OCI-LY7 (cell line): Measurements from ENCODE around the gene CNKSR2. TPM values are rescaled to one million over a fixed set of nuclear protein-coding genes. Genes with fewer than 3 reads are reported as not detected.
A peak's percentile ranks its signal among the peaks of the same experiment; 100 is the strongest.

Experiments
- BruUV-seq: library from RNA; stranded (reverse); fragments of 400-500 nt; replicated peaks from 2 replicates; lab custom pipeline; 2021; lab: Mats Ljungman, UMichigan
- CTCF ChIA-PET: fragments of 300-600 bp; sonication (Branson Sonifier 250); formaldehyde crosslinking; loops from one replicate; lab custom pipeline; 2022; ENCODE audit warnings: antibody characterized with exemption; ENCODE audit not compliant: unreplicated experiment; lab: Charles Lee
- POLR2A ChIA-PET: fragments of 300-600 bp; sonication (Branson Sonifier 250); formaldehyde crosslinking; loops from one replicate; lab custom pipeline; 2022; ENCODE audit warnings: antibody characterized with exemption; lab: Charles Lee
- DNase-seq: peaks from one replicate; pipeline ENCODE4 v3.0.0-alpha.2; 2015; ENCODE audit warnings: low spot score
- H2AFZ ChIP-seq: fragments of 200-600 bp; sonication (generic), shearing (Covaris generic); 2 replicates; pipeline ENCODE4 v1.6.1; 2014; ENCODE audit warnings: mild to moderate bottlenecking, antibody characterized with exemption, low read length, moderate library complexity
- H3K27ac ChIP-seq: fragments of 200-600 bp; sonication (generic); 2 replicates; pipeline ENCODE4 v1.5.1; 2014; ENCODE audit warnings: mixed run types, low read depth, mild to moderate bottlenecking, moderate library complexity, low read length, inconsistent platforms; ENCODE audit not compliant: poor library complexity, severe bottlenecking
- H3K36me3 ChIP-seq: fragments of 200-600 bp; sonication (generic); 2 replicates; pipeline ENCODE4 v1.6.1; 2014; ENCODE audit warnings: mild to moderate bottlenecking, antibody characterized with exemption, low read length, moderate library complexity, mixed read lengths; ENCODE audit not compliant: insufficient read depth
- H3K4me1 ChIP-seq: fragments of 200-600 bp; sonication (generic); 2 replicates; pipeline ENCODE4 v1.5.1; 2014; ENCODE audit warnings: mild to moderate bottlenecking, low read length; ENCODE audit not compliant: insufficient read depth, poor library complexity, severe bottlenecking
- H3K4me2 ChIP-seq: fragments of 200-600 bp; sonication (generic); 2 replicates; pipeline ENCODE4 v1.6.1; 2014; ENCODE audit warnings: mild to moderate bottlenecking, low read length
- H3K4me3 ChIP-seq: fragments of 200-600 bp; sonication (generic); 2 replicates; pipeline ENCODE4 v1.5.1; 2014; ENCODE audit warnings: mild to moderate bottlenecking, low read depth, low read length; ENCODE audit not compliant: poor library complexity, severe bottlenecking
- H3K79me2 ChIP-seq: fragments of 200-600 bp; sonication (generic); 2 replicates; pipeline ENCODE4 v1.6.1; 2016; ENCODE audit warnings: low read depth, mild to moderate bottlenecking, low read length, moderate library complexity, mixed read lengths; ENCODE audit not compliant: insufficient read depth
- H3K9me2 ChIP-seq: fragments of 200-600 bp; sonication (generic); 2 replicates; pipeline ENCODE4 v1.6.1; 2016; ENCODE audit warnings: mild to moderate bottlenecking, low read length, mixed read lengths; ENCODE audit not compliant: insufficient read depth
- H3K9me3 ChIP-seq: fragments of 200-600 bp; sonication (generic); 2 replicates; pipeline ENCODE4 v1.6.1; 2014; ENCODE audit warnings: mild to moderate bottlenecking, mixed run types, low read length, mixed read lengths
- H4K20me1 ChIP-seq: fragments of 200-600 bp; sonication (generic); 2 replicates; pipeline ENCODE4 v1.6.1; 2014; ENCODE audit warnings: mild to moderate bottlenecking, antibody characterized with exemption, low read length, moderate library complexity, mixed read lengths; ENCODE audit not compliant: insufficient read depth
- EZH2phosphoT487 ChIP-seq: fragments of 200-600 bp; sonication (generic); IDR thresholded peaks from 2 replicates; pipeline ENCODE4 v1.6.1; 2018; ENCODE audit warnings: low read depth, borderline replicate concordance, mild to moderate bottlenecking, mixed run types, antibody characterized with exemption, low read length, moderate library complexity, mixed read lengths
- intact Hi-C: fragments of 100-400 bp; cut with micrococcal nuclease; formaldehyde crosslinking; loops from one replicate; pipeline ENCODE4 v1.10.0; 2022; ENCODE audit not compliant: unreplicated experiment
- total RNA-seq, 2 experiments: library from RNA; depleted of rRNA in 1 of 2; stranded (reverse); fragments of >200 nt in 1 of 2; shearing (Covaris generic) in 1 of 2; gene quantifications; 2 replicates each; pipeline ENCODE4 v1.2.3, GENCODE V29; 2014 to 2022
- TF ChIP-seq, protein P1 (sequence below): fragments of 200-600 bp; sonication (generic); conservative IDR thresholded peaks from 2 replicates; pipeline ENCODE4 v1.5.1; 2014; ENCODE audit warnings: mild to moderate bottlenecking, antibody characterized with exemption, low read length, moderate library complexity, mixed read lengths

Gene CNKSR2
- total RNA-seq, 2 experiments from 2014 or later, result not detected

DNA sequence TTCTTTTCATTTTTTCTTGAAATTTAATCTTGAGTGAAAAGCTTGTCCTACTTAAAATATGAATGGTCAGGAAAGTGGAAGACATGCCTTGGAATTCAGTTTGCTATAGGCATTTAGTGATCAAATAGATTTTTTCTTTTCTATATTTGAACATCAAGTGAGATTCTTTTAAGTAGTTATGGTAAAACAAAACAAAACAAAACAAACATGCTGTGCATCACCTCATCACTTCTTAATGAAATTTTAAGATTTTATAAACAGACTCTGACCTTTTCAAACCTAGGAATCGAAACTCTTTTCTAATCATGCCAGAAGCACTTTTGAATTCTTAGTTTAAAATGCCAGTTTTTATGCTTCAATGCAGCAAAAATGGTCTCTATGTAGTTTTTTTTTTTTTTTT, 62.8 kb downstream of the CNKSR2 start:
- H3K79me2 ChIP-seq, result no peaks in the 10 kb centered on the region
- no peak overlapping the region for H3K27ac ChIP-seq
- no peaks in the 10 kb centered on the region for H3K36me3 ChIP-seq
- ChIA-PET CTCF (no interaction called here), POLR2A (no interaction called here)
- H4K20me1 ChIP-seq, result no peaks in the 10 kb centered on the region
- no peak overlapping the region for H3K4me2 ChIP-seq
- BruUV-seq, result no TSS peak
- no peak overlapping the region for H2AFZ ChIP-seq
- H3K9me3 ChIP-seq, result no peaks in the 10 kb centered on the region
- intact Hi-C loops, result no loop called here
- no peaks in the 10 kb centered on the region for H3K9me2 ChIP-seq
- peaks cover 8% of the 10 kb centered on the region for H3K4me1 ChIP-seq
- TF ChIP-seq EZH2phosphoT487, result no peak
- TF ChIP-seq, protein P1, sequence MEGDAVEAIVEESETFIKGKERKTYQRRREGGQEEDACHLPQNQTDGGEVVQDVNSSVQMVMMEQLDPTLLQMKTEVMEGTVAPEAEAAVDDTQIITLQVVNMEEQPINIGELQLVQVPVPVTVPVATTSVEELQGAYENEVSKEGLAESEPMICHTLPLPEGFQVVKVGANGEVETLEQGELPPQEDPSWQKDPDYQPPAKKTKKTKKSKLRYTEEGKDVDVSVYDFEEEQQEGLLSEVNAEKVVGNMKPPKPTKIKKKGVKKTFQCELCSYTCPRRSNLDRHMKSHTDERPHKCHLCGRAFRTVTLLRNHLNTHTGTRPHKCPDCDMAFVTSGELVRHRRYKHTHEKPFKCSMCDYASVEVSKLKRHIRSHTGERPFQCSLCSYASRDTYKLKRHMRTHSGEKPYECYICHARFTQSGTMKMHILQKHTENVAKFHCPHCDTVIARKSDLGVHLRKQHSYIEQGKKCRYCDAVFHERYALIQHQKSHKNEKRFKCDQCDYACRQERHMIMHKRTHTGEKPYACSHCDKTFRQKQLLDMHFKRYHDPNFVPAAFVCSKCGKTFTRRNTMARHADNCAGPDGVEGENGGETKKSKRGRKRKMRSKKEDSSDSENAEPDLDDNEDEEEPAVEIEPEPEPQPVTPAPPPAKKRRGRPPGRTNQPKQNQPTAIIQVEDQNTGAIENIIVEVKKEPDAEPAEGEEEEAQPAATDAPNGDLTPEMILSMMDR, result no peak
- DNase-seq, result no peak
- no peak overlapping the region for H3K4me3 ChIP-seq

DNA sequence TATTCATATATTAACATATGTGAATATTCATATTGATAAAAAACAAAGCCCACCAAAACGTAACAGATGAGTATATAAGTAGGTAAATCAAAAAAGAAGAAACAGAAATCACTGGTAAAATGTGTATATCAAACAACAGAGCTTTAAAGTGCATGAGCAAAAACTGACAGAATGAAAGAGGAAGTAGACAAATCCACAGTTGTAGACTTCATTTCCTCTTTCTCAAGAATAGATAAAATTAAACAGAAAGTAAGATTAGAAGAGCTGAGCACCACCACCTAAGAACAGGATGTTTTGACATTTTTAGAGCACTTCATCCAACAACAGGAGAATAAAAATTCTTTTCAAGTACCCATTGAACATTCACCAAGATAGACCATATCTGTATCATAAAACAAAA, 64.6 kb downstream of the CNKSR2 start:
- TF ChIP-seq, protein P1, result no peak
- no peak for TF ChIP-seq EZH2phosphoT487
- Histone ChIP-seq H2AFZ (no peak overlapping the region), H3K27ac (no peak overlapping the region), H3K9me3 (no peaks in the 10 kb centered on the region), H3K36me3 (no peaks in the 10 kb centered on the region), H3K4me1 (peaks cover 8% of the 10 kb centered on the region), H3K4me2 (peak overlapping the region; percentile 48), H4K20me1 (no peaks in the 10 kb centered on the region), H3K4me3 (no peak overlapping the region), H3K79me2 (no peaks in the 10 kb centered on the region), H3K9me2 (no peaks in the 10 kb centered on the region)
- no TSS peak for BruUV-seq
- intact Hi-C loops, result no loop called here
- POLR2A ChIA-PET, result interaction anchor here (0.5 kb wide), 1 partner anchor 1119 kb away, joined by 3 read pairs; no protein-coding TSS in a partner anchor
- DNase-seq, result peak; percentile 42
- CTCF ChIA-PET, result no interaction called here

DNA sequence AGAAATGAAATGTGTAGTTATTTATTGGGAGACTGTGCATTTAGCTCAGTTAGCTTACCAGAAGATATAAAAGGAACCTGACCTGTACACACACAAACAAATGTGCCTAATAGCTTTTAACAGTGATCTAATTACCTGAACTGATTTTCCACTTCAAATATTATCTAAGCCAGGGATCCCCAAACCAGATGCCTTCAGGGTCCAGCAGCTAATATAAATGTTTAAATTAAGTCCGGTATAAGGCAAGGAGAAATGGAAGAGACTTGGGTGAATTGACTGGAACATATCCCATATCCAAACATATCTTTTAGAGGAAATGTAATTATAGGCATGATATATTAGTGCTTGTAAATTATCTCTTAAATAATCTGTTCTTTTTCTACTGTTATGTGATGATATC, 66.7 kb downstream of the CNKSR2 start:
- TF ChIP-seq, protein P1, result no peak
- no peak for TF ChIP-seq EZH2phosphoT487
- ChIA-PET POLR2A (no interaction called here), CTCF (no interaction called here)
- H3K4me1 ChIP-seq, result peaks cover 8% of the 10 kb centered on the region
- H3K4me2 ChIP-seq, result no peak overlapping the region
- no peak overlapping the region for H2AFZ ChIP-seq
- no TSS peak for BruUV-seq
- H3K36me3 ChIP-seq, result no peaks in the 10 kb centered on the region
- no peak for DNase-seq
- intact Hi-C loops, result no loop called here
- no peaks in the 10 kb centered on the region for H3K9me3 ChIP-seq
- no peaks in the 10 kb centered on the region for H3K79me2 ChIP-seq
- no peaks in the 10 kb centered on the region for H3K9me2 ChIP-seq
- H4K20me1 ChIP-seq, result no peaks in the 10 kb centered on the region
- H3K4me3 ChIP-seq, result no peak overlapping the region
- H3K27ac ChIP-seq, result no peak overlapping the region
